LNCaP clone FGC (cell line): ENCODE results near the gene LSAMP.
"Not testable (repeated sequence)": the region's sequence is repeated elsewhere in the genome, so short reads cannot be mapped to it uniquely, and the experiment has no call there.

ENCODE experiments used
- DNase-seq: peaks from one replicate; pipeline ENCODE4 v3.0.0-alpha.2; 2011; ENCODE audit warnings: low read depth
- H3K4me3 ChIP-seq: 2 replicates; pipeline ENCODE4 v1.5.1; 2011; ENCODE audit warnings: mild to moderate bottlenecking, low read depth, low read length, control low read depth
- TF ChIP-seq, protein P1 (sequence below): IDR thresholded peaks from 2 replicates; pipeline ENCODE4 v1.5.1; 2012; ENCODE audit warnings: mild to moderate bottlenecking; ENCODE audit not compliant: control insufficient read depth, insufficient read depth; ENCODE audit errors: extremely low read depth

LSAMP gene

DNA sequence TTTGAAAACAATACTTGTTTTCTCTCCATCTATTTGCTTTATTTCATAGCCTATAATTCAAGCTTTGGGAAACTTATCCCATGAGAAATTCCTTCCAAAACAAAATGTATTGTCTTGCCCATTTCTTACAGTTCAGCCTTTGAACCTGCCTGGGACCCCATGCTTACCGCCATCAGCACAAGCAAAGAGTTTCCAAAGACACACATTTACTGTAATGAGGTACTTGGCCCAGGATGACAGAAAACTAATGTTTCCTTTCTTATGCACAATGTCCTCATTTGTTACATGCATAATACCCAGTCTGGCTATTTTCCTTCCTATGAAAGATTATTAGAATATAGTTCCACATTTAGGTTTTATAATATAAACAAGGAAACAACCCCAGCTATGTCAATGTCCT is 641.6 kb downstream of the LSAMP start:
- TF ChIP-seq, protein P1, sequence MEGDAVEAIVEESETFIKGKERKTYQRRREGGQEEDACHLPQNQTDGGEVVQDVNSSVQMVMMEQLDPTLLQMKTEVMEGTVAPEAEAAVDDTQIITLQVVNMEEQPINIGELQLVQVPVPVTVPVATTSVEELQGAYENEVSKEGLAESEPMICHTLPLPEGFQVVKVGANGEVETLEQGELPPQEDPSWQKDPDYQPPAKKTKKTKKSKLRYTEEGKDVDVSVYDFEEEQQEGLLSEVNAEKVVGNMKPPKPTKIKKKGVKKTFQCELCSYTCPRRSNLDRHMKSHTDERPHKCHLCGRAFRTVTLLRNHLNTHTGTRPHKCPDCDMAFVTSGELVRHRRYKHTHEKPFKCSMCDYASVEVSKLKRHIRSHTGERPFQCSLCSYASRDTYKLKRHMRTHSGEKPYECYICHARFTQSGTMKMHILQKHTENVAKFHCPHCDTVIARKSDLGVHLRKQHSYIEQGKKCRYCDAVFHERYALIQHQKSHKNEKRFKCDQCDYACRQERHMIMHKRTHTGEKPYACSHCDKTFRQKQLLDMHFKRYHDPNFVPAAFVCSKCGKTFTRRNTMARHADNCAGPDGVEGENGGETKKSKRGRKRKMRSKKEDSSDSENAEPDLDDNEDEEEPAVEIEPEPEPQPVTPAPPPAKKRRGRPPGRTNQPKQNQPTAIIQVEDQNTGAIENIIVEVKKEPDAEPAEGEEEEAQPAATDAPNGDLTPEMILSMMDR, result no peak
- H3K4me3 ChIP-seq, result no peak overlapping the region
- no peak for DNase-seq

DNA sequence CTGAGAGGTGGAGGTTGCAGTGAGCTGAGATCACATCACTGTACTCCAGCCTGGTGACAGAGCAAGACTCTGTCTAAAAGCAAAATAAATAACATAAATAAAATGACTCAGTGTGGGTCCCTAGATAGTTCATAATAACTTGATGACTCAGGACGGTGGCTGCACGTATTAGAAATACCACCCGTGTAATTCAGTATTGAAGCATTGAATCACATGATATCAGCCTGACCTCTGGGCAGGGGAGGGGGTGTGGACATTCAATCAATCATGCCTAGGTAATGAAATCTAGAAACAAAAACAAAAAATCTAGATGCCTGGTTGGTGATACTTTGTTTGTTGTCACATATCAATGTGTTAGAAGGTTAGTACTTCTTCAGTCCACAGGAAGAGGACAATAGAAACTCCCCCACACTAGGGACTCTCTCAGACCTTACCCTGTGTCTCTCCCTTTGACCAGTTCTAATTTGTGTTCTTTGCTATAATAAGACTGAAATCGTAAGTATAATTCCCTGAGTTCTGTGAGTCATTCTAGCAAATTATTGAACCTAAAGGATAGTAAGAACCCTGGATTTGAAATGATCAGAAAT is 644.7 kb downstream of the LSAMP start:
- DNase-seq, result no peak
- no peak overlapping the region for H3K4me3 ChIP-seq
- TF ChIP-seq, protein P1, result no peak

DNA sequence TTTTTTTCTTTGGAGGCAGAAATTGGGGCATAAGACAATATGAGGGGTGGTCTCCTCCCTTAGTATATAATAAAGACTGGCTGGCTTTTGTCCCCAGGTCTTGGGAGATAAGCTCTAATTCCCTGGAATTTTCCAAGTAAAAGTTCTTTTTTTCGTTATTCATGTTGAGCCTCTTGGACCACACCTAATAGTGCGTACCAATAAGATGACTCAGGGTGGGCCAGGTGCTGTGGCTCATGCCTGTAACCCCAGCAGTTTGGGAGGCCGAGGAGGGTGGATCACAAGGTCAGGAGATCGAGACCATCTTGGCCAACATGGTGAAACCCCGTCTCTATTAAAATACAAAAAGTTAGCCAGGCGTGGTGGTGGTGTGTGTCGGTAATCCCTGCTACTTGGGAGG is 645.2 kb downstream of the LSAMP start:
- not testable (repeated sequence) for DNase-seq, H3K4me3 ChIP-seq

DNA sequence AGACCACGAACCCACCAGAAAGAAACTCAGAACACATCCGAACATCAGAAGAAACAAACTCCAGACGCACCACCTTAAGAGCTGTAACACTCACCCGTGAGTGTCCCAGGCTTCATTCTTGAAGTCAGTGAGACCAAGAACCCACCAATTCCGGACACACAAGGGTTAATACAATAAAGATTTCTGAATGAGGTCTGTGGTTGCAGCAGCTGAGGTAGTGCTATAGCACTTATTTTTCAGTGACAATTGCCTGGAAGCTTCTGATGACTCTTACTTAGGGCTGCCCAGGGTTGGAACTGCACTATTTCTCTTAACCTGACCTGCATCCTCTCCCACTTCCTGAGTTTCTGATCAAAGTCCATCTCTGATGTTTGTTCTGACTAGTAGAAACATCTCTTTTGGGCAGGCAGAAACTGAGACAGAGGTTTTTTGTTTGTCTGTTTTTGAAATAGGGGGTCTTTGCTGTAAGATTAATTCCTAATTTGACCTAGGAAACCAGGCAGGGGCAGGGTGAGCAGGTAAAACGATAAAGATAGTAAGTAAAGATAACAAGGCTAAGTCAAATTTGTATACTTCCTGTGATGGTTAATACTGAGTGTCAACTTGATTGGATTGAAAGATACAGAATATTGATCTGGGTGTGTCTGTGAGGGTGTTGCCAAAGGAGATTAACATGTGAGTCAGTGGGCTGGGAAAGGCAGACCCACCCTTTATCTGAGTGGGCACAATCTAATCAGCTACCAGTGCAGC is 652.9 kb downstream of the LSAMP start:
- TF ChIP-seq, protein P1, result no peak
- DNase-seq, result no peak
- no peak overlapping the region for H3K4me3 ChIP-seq

GRCh38 chr3:115791271-115792153 is 653.8 kb downstream of the LSAMP start:
- not testable (repeated sequence) for DNase-seq, H3K4me3 ChIP-seq

DNA sequence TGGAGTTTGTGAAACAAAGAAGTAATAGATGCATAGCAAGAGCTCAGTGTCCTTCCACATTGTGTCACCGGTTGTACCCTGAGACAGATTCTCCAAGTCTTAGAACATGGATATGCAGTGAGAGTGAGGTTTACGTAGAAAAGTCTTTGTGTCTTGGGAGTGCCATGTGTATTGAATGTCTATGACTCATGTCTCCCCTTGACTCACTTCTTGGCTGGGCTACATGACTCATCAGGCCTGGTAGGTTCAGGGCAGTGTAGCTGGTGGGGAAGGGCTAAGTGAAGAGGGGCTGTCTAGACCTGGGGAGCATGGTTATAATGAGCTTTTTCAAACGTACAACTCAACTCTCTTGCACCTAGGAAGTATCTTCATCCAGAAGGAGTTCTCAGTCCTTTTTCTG is 654.5 kb downstream of the LSAMP start:
- DNase-seq, result no peak
- H3K4me3 ChIP-seq, result no peak overlapping the region
- TF ChIP-seq, protein P1, result no peak

GRCh38 chr3:115789481-115789880 is 655.8 kb downstream of the LSAMP start:
- no peak overlapping the region for H3K4me3 ChIP-seq
- TF ChIP-seq, protein P1, result no peak
- no peak for DNase-seq
